Trophoblast cell (in vitro differentiated cells and primary cell): ENCODE measurements around the gene CD96.
"Not testable (repeated sequence)": the region's sequence is repeated elsewhere in the genome, so short reads cannot be mapped to it uniquely, and the experiment has no call there.

Experiments
- DNase-seq, 2 donors: peaks; one replicate each; pipeline ENCODE4 v3.0.0-alpha.2; 2016
- H2AFZ ChIP-seq: 2 replicates; pipeline ENCODE4 v1.6.1; 2013; ENCODE audit warnings: low read length, moderate library complexity, mild to moderate bottlenecking; ENCODE audit not compliant: insufficient read depth, poor library complexity
- H2AK5ac ChIP-seq: 2 replicates; pipeline ENCODE4 v1.6.1; 2013; ENCODE audit warnings: mild to moderate bottlenecking, low read length
- H2BK120ac ChIP-seq: 2 replicates; pipeline ENCODE4 v1.6.1; 2013; ENCODE audit warnings: low read length, mild to moderate bottlenecking, moderate library complexity; ENCODE audit not compliant: insufficient read depth, poor library complexity
- H2BK12ac ChIP-seq: 2 replicates; pipeline ENCODE4 v1.6.1; 2013; ENCODE audit warnings: mild to moderate bottlenecking, low read length, moderate library complexity
- H2BK5ac ChIP-seq: 2 replicates; pipeline ENCODE4 v1.6.1; 2013; ENCODE audit warnings: low read length, low read depth, moderate library complexity, mild to moderate bottlenecking; ENCODE audit not compliant: poor library complexity
- H3K14ac ChIP-seq: 2 replicates; pipeline ENCODE4 v1.6.1; 2013; ENCODE audit warnings: mild to moderate bottlenecking, low read length
- H3K18ac ChIP-seq: 2 replicates; pipeline ENCODE4 v1.6.1; 2013; ENCODE audit warnings: mild to moderate bottlenecking, low read length
- H3K23ac ChIP-seq: 2 replicates; pipeline ENCODE4 v1.6.1; 2013; ENCODE audit warnings: low read length
- H3K27ac ChIP-seq: 2 replicates; pipeline ENCODE4 v1.5.1; 2013; ENCODE audit warnings: low read depth, mild to moderate bottlenecking, inconsistent platforms, low read length, moderate library complexity
- H3K27me3 ChIP-seq: 2 replicates; pipeline ENCODE4 v1.6.1; 2013; ENCODE audit warnings: inconsistent platforms, mild to moderate bottlenecking, low read length, moderate library complexity; ENCODE audit not compliant: insufficient read depth
- H3K36me3 ChIP-seq, 2 experiments: 1 replicate in 1 of 2; 2 replicates in 1 of 2; pipeline ENCODE4 v1.6.1; 2013; ENCODE audit warnings: low read length in 2 of 2, mild to moderate bottlenecking in 2 of 2, moderate library complexity in 1 of 2; ENCODE audit not compliant: insufficient read depth in 2 of 2, control insufficient read depth in 1 of 2
- H3K4ac ChIP-seq: 2 replicates; pipeline ENCODE4 v1.6.1; 2013; ENCODE audit warnings: low read depth, mild to moderate bottlenecking, low read length, moderate library complexity
- H3K4me1 ChIP-seq, 2 experiments: 1 replicate in 1 of 2; 2 replicates in 1 of 2; pipeline ENCODE4 v1.6.1; 2013; ENCODE audit warnings: low read length in 2 of 2, mild to moderate bottlenecking in 2 of 2, moderate library complexity in 1 of 2; ENCODE audit not compliant: insufficient read depth in 2 of 2, control insufficient read depth in 1 of 2
- H3K4me2 ChIP-seq: 2 replicates; pipeline ENCODE4 v1.6.1; 2013; ENCODE audit warnings: inconsistent platforms, mild to moderate bottlenecking, low read length, moderate library complexity
- H3K4me3 ChIP-seq: 2 replicates; pipeline ENCODE4 v1.5.1; 2013; ENCODE audit warnings: mild to moderate bottlenecking, low read depth, low read length, inconsistent platforms
- H3K79me1 ChIP-seq: one replicate; pipeline ENCODE4 v1.6.1; 2013; ENCODE audit warnings: low read length
- H3K79me2 ChIP-seq: 2 replicates; pipeline ENCODE4 v1.6.1; 2013; ENCODE audit warnings: low read length, mild to moderate bottlenecking; ENCODE audit not compliant: control insufficient read depth, insufficient read depth, poor library complexity
- H3K9ac ChIP-seq: 2 replicates; pipeline ENCODE4 v1.6.1; 2013; ENCODE audit warnings: mild to moderate bottlenecking, low read length
- H3K9me3 ChIP-seq: 2 replicates; pipeline ENCODE4 v1.6.1; 2013; ENCODE audit warnings: low read depth, mild to moderate bottlenecking, control low read depth, inconsistent platforms, low read length; ENCODE audit not compliant: insufficient read depth
- H4K12ac ChIP-seq: 2 replicates; pipeline ENCODE4 v1.6.1; 2013; ENCODE audit warnings: low read depth, mild to moderate bottlenecking, low read length, moderate library complexity
- H4K8ac ChIP-seq: 2 replicates; pipeline ENCODE4 v1.6.1; 2013; ENCODE audit warnings: low read depth, mild to moderate bottlenecking, low read length, moderate library complexity
- H4K91ac ChIP-seq: one replicate; pipeline ENCODE4 v1.6.1; 2013; ENCODE audit warnings: low read depth, mild to moderate bottlenecking, low read length, moderate library complexity
- WGBS: extraction: QIAGEN DNeasy Blood & Tissue Kit; methylation state at CpG from one replicate; pipeline ENCODE4 v1.1.7; 2013; ENCODE audit warnings: missing lambda C conversion rate; ENCODE audit not compliant: insufficient read length, insufficient coverage; ENCODE audit errors: extremely low coverage; 5-methylcytosine and 5-hydroxymethylcytosine counted together

The CD96 gene

DNA sequence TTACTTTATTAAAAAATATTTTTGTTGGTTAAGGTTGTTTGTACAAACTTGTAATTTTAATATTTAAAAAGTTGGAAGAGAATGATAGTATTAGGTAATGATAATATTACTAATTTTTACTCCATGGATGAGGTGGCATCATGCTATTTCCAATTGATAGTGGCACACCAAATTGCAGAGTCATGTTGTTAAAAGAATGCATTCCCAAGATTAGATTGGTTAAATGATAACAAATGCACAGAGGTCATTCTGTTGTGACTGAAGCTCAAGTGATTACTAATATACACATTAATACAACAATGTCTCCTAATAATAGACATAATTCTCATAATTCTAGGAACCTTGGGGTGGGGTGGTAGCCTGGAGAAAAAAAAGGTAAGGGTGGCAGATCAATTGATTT, 126.3 kb downstream of the CD96 start:
- Histone ChIP-seq H3K9ac (no peak overlapping the region), H2BK5ac (no peak overlapping the region), H3K4me2 (no peak overlapping the region), H3K79me1 (peaks cover 6% of the 10 kb centered on the region), H3K14ac (no peak overlapping the region), H4K12ac (no peak overlapping the region), H3K4ac (no peak overlapping the region), H3K27me3 (no peaks in the 10 kb centered on the region), H3K79me2 (no peaks in the 10 kb centered on the region), H2BK120ac (no peak overlapping the region), H4K8ac (no peak overlapping the region), H4K91ac (no peak overlapping the region), H3K4me3 (no peak overlapping the region), H3K23ac (no peak overlapping the region), H2AFZ (no peak overlapping the region), H3K27ac (no peak overlapping the region), H3K4me1 (peaks cover 0 to 13% of the 10 kb centered on the region in 2 experiments), H3K9me3 (no peaks in the 10 kb centered on the region), H2BK12ac (no peak overlapping the region), H2AK5ac (no peak overlapping the region), H3K18ac (no peak overlapping the region), H3K36me3 (no peaks in the 10 kb centered on the region)
- peak in 1 of 2 donors; percentile 58 for DNase-seq

DNA sequence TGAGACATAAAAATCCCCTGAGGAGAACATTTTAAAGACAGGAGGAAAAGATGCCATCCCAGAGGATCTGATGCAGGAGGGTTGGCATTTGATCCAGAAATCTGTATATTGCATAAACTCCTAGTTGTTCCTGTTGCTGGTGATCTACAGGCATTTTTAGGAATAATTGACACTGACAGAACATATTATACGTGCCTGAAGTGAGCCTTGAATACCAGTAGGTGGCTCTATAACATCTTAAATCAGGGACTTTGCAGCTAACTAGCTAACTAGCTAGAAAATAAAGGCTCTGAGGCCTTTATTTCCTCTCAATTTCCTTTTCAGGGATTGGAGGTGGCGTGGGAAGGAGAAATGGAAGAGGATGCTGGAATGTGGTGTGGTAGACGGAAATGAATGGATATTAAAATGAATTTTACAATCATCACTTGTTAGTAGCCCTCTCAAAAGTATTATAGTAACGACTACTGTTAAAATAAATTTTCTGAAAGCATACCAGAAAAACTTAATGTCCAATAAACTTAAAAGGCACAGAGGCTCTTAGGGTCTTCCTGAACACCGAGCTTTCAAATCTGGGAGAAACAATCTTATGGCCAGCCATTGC, 127.0 kb downstream of the CD96 start:
- Histone ChIP-seq H3K36me3 (no peaks in the 10 kb centered on the region), H2AFZ (no peak overlapping the region), H3K27ac (peak overlapping the region; percentile 1), H3K14ac (no peak overlapping the region), H2BK5ac (no peak overlapping the region), H3K4me2 (no peak overlapping the region), H2BK12ac (peak overlapping the region; percentile 18), H3K9me3 (no peaks in the 10 kb centered on the region), H3K27me3 (no peaks in the 10 kb centered on the region), H3K9ac (no peak overlapping the region), H3K4ac (no peak overlapping the region), H3K23ac (no peak overlapping the region), H2BK120ac (peak overlapping the region; percentile 48), H4K12ac (no peak overlapping the region), H4K91ac (peak overlapping the region; percentile 48), H3K18ac (no peak overlapping the region), H3K4me3 (no peak overlapping the region), H2AK5ac (no peak overlapping the region), H3K79me1 (peaks cover 6% of the 10 kb centered on the region), H3K79me2 (no peaks in the 10 kb centered on the region), H4K8ac (no peak overlapping the region), H3K4me1 (peaks cover 0 to 16% of the 10 kb centered on the region in 2 experiments)
- DNase-seq: peak; percentile 11 to 85
- no CpG with 5 or more reads among the region's 5 CpGs for WGBS

DNA sequence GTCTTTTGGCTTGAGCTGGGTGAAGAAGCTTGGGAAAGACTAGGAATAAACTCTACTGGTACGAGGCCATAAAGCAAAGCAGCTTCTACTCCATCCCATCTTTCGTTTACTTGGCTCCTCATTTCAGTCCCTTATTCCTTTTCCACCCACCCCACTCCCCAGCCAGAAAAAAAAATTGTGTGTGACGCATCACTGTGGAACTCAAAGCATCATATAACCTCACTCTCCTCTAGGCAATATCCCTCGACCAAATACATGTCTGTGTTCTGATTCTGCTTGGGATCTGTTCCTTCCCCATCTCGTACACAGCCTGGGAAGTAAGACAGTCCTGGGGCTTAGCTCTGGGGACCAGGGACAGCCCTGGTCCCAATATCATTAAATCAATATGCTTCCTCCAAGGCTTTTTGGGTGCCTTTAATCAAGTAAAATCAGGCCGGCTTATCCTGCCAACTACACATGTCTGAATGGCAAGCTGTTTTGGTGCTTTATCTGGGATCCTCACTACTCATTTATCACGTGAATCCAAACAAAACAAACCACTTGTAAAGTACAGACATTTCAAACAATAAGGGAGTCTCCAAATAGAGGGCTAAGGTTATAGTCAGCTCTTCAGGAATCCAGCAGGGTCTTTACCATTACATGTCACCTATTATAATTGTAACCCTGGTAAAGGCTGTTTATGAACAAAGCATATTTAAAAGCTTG, 128.1 kb downstream of the CD96 start:
- H4K8ac ChIP-seq: no peak overlapping the region
- H3K4ac ChIP-seq: no peak overlapping the region
- peak overlapping the region; percentile 56 for H3K27ac ChIP-seq
- no peaks in the 10 kb centered on the region for H3K9me3 ChIP-seq
- H2AFZ ChIP-seq: no peak overlapping the region
- H3K23ac ChIP-seq: no peak overlapping the region
- no peak overlapping the region for H2BK120ac ChIP-seq
- H4K12ac ChIP-seq: no peak overlapping the region
- H3K14ac ChIP-seq: no peak overlapping the region
- no peak overlapping the region for H3K9ac ChIP-seq
- H3K79me2 ChIP-seq: no peaks in the 10 kb centered on the region
- DNase-seq: peak; percentile 58 to 80
- H3K4me1 ChIP-seq: peaks cover 0 to 19% of the 10 kb centered on the region in 2 experiments
- no peak overlapping the region for H2BK12ac ChIP-seq
- peak overlapping the region; percentile 66 for H2BK5ac ChIP-seq
- peaks cover 6% of the 10 kb centered on the region for H3K79me1 ChIP-seq
- H3K36me3 ChIP-seq: no peaks in the 10 kb centered on the region
- no peak overlapping the region for H3K4me3 ChIP-seq
- no peak overlapping the region for H2AK5ac ChIP-seq
- peak overlapping the region; percentile 2 for H3K4me2 ChIP-seq
- H3K18ac ChIP-seq: no peak overlapping the region
- H4K91ac ChIP-seq: peak overlapping the region; percentile 19
- no peaks in the 10 kb centered on the region for H3K27me3 ChIP-seq
- WGBS: no CpG with 5 or more reads among the region's 7 CpGs

DNA sequence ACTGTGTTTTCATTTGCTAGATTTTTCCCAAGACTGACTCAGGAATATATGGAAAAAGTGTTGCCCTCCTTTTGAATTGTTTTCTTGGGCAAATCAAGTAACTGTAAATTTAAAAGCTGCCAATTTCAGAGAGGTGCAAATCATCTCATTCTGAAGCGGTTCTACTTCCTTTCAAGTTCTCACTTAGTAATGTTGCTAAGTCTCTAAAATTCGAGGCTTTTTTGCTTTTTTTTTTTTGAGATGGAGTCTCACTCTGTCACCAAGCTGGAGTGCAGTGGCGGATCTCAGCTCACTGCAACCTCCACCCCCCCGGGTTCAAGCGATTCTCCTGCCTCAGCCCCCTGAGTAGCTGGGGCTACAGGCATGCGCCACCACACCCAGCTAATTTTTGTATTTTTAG, 130.5 kb downstream of the CD96 start:
- H2BK5ac ChIP-seq, H3K9ac ChIP-seq, H4K8ac ChIP-seq, H4K12ac ChIP-seq, H2AFZ ChIP-seq, DNase-seq, H3K4ac ChIP-seq, H3K36me3 ChIP-seq, H3K18ac ChIP-seq, H3K27me3 ChIP-seq, H3K14ac ChIP-seq, H3K79me2 ChIP-seq, H3K79me1 ChIP-seq, H3K9me3 ChIP-seq, H3K27ac ChIP-seq, H2BK12ac ChIP-seq, H2BK120ac ChIP-seq, H4K91ac ChIP-seq, H2AK5ac ChIP-seq, H3K23ac ChIP-seq, H3K4me3 ChIP-seq, H3K4me2 ChIP-seq: not testable (repeated sequence)
- H3K4me1 ChIP-seq: peaks cover 0 to 16% of the 10 kb centered on the region in 2 experiments
- WGBS: no CpG with 5 or more reads among the region's 6 CpGs
